Glomerular endothelial cell (primary cell): Measurements from ENCODE around the gene SNAPC3. TPM values are rescaled to one million over a fixed set of nuclear protein-coding genes. Genes with fewer than 3 reads are reported as not detected.
"Not testable (repeated sequence)": the region's sequence is repeated elsewhere in the genome, so short reads cannot be mapped to it uniquely, and the experiment has no call there.

ENCODE experiments used
- DNase-seq: peaks from one replicate; pipeline ENCODE4 v3.0.0-alpha.2; 2011; ENCODE audit warnings: low read depth, low spot score; ENCODE audit errors: extremely low read depth
- total RNA-seq: library from RNA; depleted of rRNA; stranded (reverse); fragments of >200 nt; gene quantifications from 2 replicates; pipeline ENCODE4 v1.2.3, GENCODE V29; 2015

Gene SNAPC3
- total RNA-seq = 23.9 and 35.2 TPM in 2 replicates

- peak; percentile 42 for DNase-seq
Observed at GRCh38 chr9:15422372-15423230, at the start of gene SNAPC3. TSS of gene SNAPC3 (plus strand) at chr9:15422876. CDS start at chr9:15422880, 4 bp downstream.

DNA sequence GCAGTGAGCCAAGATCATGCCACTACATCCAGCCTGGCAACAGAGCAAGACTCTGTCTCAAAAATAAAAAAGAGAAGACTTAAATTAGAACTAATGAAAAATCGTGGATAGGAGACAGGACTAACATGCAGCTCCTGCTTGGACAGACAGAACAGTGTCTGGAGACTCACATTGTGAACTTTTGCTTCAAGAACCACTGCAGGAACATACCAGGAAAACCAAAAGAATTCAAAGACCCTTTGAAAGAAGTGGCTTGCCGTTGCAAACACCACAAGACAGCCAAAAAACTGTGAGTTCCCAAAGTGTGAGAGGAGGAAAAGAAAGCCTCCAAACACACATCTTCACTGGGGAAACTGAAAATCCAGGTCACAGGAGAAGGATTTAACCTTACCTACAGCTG is 48.8 kb upstream of the SNAPC3 start:
- DNase-seq = no peak

GRCh38 chr9:15374310-15374709 is 48.4 kb upstream of the SNAPC3 start:
- DNase-seq = no peak

- DNase-seq = no peak
Observed at GRCh38 chr9:15374825-15375224, 47.9 kb upstream of the SNAPC3 start.

DNA sequence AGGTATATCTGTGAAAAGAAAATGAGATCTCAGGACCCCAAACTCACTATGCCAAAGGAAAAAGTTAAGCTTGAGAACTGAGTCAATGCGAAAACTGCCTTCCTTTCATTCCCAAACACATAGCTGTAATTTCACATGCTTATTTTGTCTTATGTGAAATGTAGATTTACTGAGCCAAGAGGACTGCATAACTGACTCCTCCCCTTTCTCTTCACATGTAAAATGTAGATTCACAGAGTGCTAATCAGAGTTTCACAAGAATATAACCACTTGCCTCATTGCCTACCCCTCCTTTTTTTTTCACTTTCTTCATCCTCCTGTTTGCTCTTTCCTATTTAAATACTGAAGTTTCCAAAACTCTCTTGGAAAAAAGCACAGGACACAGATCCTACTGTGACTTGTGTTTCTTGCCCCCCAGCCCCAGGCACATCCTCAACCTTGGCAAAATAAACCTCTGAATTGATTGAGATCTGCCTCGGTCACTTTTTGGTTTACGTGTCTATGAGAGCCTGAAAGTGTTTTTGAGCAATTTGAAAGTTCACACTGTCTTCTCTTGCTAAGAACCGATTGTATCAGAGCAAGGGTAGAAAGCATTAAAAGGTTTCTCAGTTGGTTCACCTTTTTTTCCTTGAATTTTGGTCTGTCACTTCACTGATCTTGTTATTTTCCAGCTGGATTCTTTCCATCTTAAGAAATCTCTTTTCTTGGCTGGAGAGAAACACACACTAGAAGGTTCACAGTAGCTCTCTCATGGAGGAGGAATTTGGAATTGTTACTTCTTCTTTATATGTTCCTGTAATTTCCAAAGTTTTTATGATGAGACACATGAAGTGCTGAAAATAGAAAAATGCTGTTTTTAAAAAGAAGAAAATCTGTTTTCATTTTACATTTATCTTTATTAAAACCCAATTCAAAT is 44.8 kb upstream of the SNAPC3 start:
- DNase-seq = no peak

GRCh38 chr9:15379317-15379716 is 43.4 kb upstream of the SNAPC3 start:
- DNase-seq = not testable (repeated sequence)

DNA sequence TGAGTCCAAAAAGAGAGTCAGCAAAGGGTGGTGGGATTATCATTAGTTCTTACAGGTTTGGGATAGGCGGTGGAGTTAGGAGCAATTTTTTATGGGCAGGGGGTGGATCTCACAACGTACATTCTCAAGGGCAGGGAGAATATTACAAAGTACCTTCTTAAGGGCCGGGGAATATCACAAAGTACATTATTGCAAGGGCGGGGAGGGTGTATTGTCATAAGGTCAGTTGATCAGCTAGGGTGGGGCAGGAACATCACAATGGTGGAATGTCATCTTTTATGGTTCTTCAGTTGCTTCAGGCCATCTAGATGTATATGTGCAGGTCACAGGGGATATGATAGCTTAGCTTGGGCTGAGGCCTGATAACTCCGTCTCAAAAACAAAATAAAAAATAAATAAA is 42.8 kb upstream of the SNAPC3 start:
- not testable (repeated sequence) for DNase-seq

GRCh38 chr9:15381491-15381890 is 41.2 kb upstream of the SNAPC3 start:
- DNase-seq = no peak

- no peak for DNase-seq
Observed at GRCh38 chr9:15386465-15386864, 36.2 kb upstream of the SNAPC3 start.

DNA sequence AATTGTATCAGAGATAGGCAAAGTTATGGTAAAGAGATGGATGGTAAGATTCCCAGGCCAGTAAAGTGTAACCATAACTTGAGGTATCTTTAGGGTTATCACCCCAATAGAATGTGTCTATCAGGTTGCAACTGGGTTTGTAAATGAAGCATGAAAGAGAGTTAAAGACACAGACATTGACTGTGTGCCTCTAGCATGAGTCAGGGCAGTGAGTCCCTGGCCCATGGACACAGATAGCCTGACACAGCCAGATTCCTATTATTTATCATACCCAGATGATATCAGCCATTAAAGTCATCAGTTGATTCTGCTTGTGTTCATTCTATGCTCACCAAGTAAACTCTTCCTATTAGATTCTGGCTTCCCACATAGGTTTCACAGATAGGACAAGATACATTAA is 33.5 kb upstream of the SNAPC3 start:
- DNase-seq = no peak

GRCh38 chr9:15389631-15390030 is 33.0 kb upstream of the SNAPC3 start:
- no peak for DNase-seq

DNA sequence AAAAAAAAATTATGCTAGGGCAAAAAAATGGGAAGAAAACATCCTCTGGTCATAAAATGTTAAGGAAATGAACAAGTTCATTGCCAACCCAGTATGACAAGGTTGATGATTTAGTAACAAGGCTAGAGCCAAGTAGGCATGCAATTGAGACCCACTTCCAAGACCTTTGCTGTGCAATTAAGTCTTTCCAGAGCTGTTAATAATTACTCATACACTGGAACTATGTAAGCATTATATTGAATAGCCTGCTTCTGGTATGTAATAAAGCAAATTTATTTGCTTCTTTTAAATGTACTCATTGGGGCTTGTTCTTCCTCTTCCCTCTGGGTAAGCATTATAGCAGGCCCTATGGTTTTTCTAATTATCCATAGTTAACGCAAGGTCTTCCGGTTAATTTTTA is 32.5 kb upstream of the SNAPC3 start:
- DNase-seq = no peak

DNA sequence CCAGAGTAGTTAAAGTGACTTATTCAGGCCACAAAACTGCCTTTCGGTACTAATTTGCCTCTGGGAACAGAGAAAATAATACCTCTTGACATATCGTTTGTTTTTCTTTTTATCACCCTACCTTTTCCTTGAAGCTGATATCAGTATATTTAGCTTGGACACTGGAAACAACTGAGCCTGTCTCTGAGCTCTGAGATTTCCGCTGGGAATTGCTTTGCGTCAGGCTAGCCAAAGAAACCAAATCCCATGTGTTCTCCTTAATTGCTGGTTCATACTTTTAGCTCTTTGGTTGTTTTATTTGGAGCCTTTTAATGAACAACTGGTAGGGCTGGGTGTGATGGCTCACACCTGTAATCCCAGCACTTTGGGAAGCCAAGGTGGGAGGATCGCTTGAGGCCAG is 30.3 kb upstream of the SNAPC3 start:
- DNase-seq = no peak

- DNase-seq = no peak
Observed at GRCh38 chr9:15400281-15400941, 22.3 kb upstream of the SNAPC3 start.

GRCh38 chr9:15401266-15401665 is 21.4 kb upstream of the SNAPC3 start:
- DNase-seq = no peak

GRCh38 chr9:15403155-15403554 is 19.5 kb upstream of the SNAPC3 start:
- no peak for DNase-seq

GRCh38 chr9:15404171-15404570 is 18.5 kb upstream of the SNAPC3 start:
- DNase-seq = no peak

DNA sequence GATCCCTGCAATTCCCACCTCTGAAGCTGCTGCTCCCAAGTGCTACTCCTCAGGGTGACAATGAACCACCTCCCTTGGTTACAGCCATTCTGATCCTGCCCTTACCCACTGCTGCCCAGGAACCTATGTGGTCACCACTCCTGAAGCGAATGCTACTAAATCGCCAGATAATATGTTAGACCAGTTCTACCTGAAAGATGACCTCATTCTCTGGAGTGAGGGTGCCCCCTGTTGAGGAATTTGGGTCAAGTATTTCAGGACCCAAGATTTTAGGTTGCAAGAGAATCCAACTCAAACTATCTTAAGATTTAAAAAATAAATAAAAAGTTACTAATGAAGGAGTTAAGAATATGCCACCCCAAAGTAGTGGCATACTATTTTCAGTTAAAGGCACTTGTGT is 5.8 kb upstream of the SNAPC3 start:
- no peak for DNase-seq

- DNase-seq = no peak
Observed at GRCh38 chr9:15417626-15418025, 5.0 kb upstream of the SNAPC3 start.

GRCh38 chr9:15420796-15421195 is 1.9 kb upstream of the SNAPC3 start:
- no peak for DNase-seq

DNA sequence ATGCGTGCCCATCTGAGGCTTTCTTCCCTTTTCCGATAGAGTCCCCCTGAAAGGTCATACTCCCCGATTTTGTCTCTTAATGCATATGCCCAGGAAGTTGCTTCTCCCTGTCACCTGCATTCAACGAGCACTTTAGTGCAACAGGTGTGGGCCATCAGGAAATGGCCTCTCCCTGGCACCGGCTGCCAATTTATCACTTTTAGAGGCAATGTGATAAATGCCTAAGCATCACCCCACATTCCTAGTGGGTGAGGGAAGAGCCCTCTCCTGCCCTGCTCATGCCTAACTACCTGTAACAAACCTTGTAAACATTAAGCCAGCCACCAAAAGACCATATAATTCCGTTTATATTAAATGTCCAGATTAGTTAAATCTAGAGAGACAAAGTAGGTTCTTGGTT is 1.1 kb upstream of the SNAPC3 start:
- DNase-seq = no peak
